Effector CD4-positive, alpha-beta T cell (primary cell): ENCODE results near the gene FAM83C. TPM values are rescaled to one million over a fixed set of nuclear protein-coding genes. Genes with fewer than 3 reads are reported as not detected.

ENCODE experiments used
- DNase-seq: peaks from one replicate; pipeline ENCODE4 v3.0.0-alpha.2; 2020
- total RNA-seq: gene quantifications from one replicate; lab custom pipeline; 2026; lab: John Stamatoyannopoulos, UW

Gene FAM83C
- total RNA-seq: not detected

GRCh38 chr20:35291654-35292503 is at the start of gene FAM83C:
Gene FAM83C, minus strand, starts transcription at chr20:35292425. Its CDS starts 121 bp downstream, at chr20:35292304.
- DNase-seq: no peak

- DNase-seq: no peak
Observed at GRCh38 chr20:35341366-35342028, 49.3 kb upstream of the FAM83C start.

- no peak for DNase-seq
Observed at GRCh38 chr20:35340436-35340835, 48.2 kb upstream of the FAM83C start.

GRCh38 chr20:35339636-35340035 is 47.4 kb upstream of the FAM83C start:
- DNase-seq: no peak

- DNase-seq: no peak
Observed at GRCh38 chr20:35339007-35339406, 46.8 kb upstream of the FAM83C start.

- no peak for DNase-seq
Observed at GRCh38 chr20:35334311-35335101, 42.3 kb upstream of the FAM83C start.

- DNase-seq: no peak
Observed at GRCh38 chr20:35333606-35334005, 41.4 kb upstream of the FAM83C start.

GRCh38 chr20:35332540-35333200 is 40.4 kb upstream of the FAM83C start:
- no peak for DNase-seq

GRCh38 chr20:35329435-35330139 is 37.4 kb upstream of the FAM83C start:
- DNase-seq: peak; percentile 4

- DNase-seq: no peak
Observed at GRCh38 chr20:35328689-35329088, 36.5 kb upstream of the FAM83C start.

- no peak for DNase-seq
Observed at GRCh38 chr20:35328095-35328685, 36.0 kb upstream of the FAM83C start.

- DNase-seq: no peak
Observed at GRCh38 chr20:35327074-35327976, 35.1 kb upstream of the FAM83C start.

- no peak for DNase-seq
Observed at GRCh38 chr20:35326740-35327073, 34.5 kb upstream of the FAM83C start.

GRCh38 chr20:35326021-35326739 is 34.0 kb upstream of the FAM83C start:
- DNase-seq: no peak

GRCh38 chr20:35325401-35325800 is 33.2 kb upstream of the FAM83C start:
- no peak for DNase-seq

GRCh38 chr20:35320396-35321126 is 28.3 kb upstream of the FAM83C start:
- no peak for DNase-seq

GRCh38 chr20:35319871-35320197 is 27.6 kb upstream of the FAM83C start:
- no peak for DNase-seq

- no peak for DNase-seq
Observed at GRCh38 chr20:35319192-35319870, 27.1 kb upstream of the FAM83C start.
